Small intestine (tissue), 7 donors: ENCODE data around the gene NFX1. TPM values are rescaled to one million over a fixed set of nuclear protein-coding genes. Genes with fewer than 3 reads are reported as not detected.
"Not testable (repeated sequence)": the region's sequence is repeated elsewhere in the genome, so short reads cannot be mapped to it uniquely, and the experiment has no call there.

Experiments used
- DNase-seq, 2 donors: peaks; one replicate each; pipeline versions ENCODE4 v3.0.0 to v3.0.0-alpha.2; 2013
- FAIRE-seq: peaks from 2 replicates; lab custom pipeline; 2012; peaks lifted over from hg19 to GRCh38; lab: Jason Lieb, UNC
- H3K27ac ChIP-seq, 3 donors: one replicate each; pipeline ENCODE4 v1.5.1; 2013; ENCODE audit warnings: low read length in 2 of 3, mild to moderate bottlenecking in 2 of 3, control low read depth in 1 of 3, inconsistent platforms in 1 of 3, low read depth in 1 of 3, moderate library complexity in 1 of 3
- H3K27me3 ChIP-seq, 3 donors: one replicate each; pipeline ENCODE4 v1.6.1; 2013; ENCODE audit warnings: low read length in 3 of 3, inconsistent platforms in 1 of 3; ENCODE audit not compliant: control insufficient read depth in 3 of 3, insufficient read depth in 3 of 3
- H3K36me3 ChIP-seq, 3 donors: one replicate each; pipeline ENCODE4 v1.6.1; 2013; ENCODE audit warnings: low read length in 3 of 3, inconsistent platforms in 1 of 3, low read depth in 1 of 3, mild to moderate bottlenecking in 1 of 3, moderate library complexity in 1 of 3; ENCODE audit not compliant: control insufficient read depth in 3 of 3, insufficient read depth in 2 of 3
- H3K4me1 ChIP-seq, 3 donors: one replicate each; pipeline ENCODE4 v1.6.1; 2013; ENCODE audit warnings: low read length in 2 of 3, inconsistent platforms in 1 of 3, low read depth in 1 of 3, mild to moderate bottlenecking in 1 of 3, moderate library complexity in 1 of 3; ENCODE audit not compliant: control insufficient read depth in 3 of 3, insufficient read depth in 2 of 3
- H3K4me3 ChIP-seq, 3 donors: one replicate each; pipeline ENCODE4 v1.5.1; 2013; ENCODE audit warnings: low read length in 3 of 3, control low read depth in 1 of 3, inconsistent platforms in 1 of 3, low read depth in 1 of 3, mild to moderate bottlenecking in 1 of 3, moderate library complexity in 1 of 3
- H3K9me3 ChIP-seq, 2 donors: one replicate each; pipeline ENCODE4 v1.6.1; 2013; ENCODE audit warnings: low read depth in 1 of 2, low read length in 1 of 2; ENCODE audit not compliant: control insufficient read depth in 2 of 2, insufficient read depth in 1 of 2
- WGBS, 3 donors: extraction: QIAGEN DNeasy Blood & Tissue Kit; methylation state at CpG; one replicate each; pipeline ENCODE4 v1.1.7; 2013; 5-methylcytosine and 5-hydroxymethylcytosine counted together
- polyA plus RNA-seq, 4 donors: library from polyadenylated mRNA; stranded (reverse) in 3 of 4; unstranded in 1 of 4; fragments of 200-250 nt in 3 of 4; fragments of 120-200 nt in 1 of 4; gene quantifications; one replicate each; pipeline versions ENCODE4 v1.2.1 to v1.2.3, GENCODE V29; 2013
- donor health status: healthy with polysubstance abuse.
- donor health status: control.
- donor health status: control.
- donor health status: Bipolar disorder and iron deficiency.
- donor health status: healthy.

The NFX1 gene
- polyA plus RNA-seq, 4 donors: 12.6 to 34.7 (median 22.1) TPM

- not testable (repeated sequence) for FAIRE-seq, H3K27me3 ChIP-seq, DNase-seq, H3K4me1 ChIP-seq, H3K9me3 ChIP-seq, H3K27ac ChIP-seq, H3K4me3 ChIP-seq, H3K36me3 ChIP-seq
- WGBS, 3 donors: 71 to 90% (median 80%) methylated on average over 7 to 10 of the region's 10 CpGs
These were observed 112.1 kb downstream of the NFX1 start, which contains the start of gene AQP7 for GRCh38 chr9:33402371-33402770. Gene AQP7 (minus strand): TSS chr9:33402568. CDS start chr9:33401262, 1,306 bp downstream.

GRCh38 chr9:33403941-33404787 is 113.8 kb downstream of the NFX1 start:
- no peaks in the 10 kb centered on the region for H3K27me3 ChIP-seq
- no peak for FAIRE-seq
- no peak for DNase-seq

GRCh38 chr9:33404788-33405362 is 114.6 kb downstream of the NFX1 start:
- FAIRE-seq: no peak
- no peaks in the 10 kb centered on the region for H3K27me3 ChIP-seq
- no peak overlapping the region for H3K27ac ChIP-seq
- no peaks in the 10 kb centered on the region for H3K9me3 ChIP-seq
- H3K4me3 ChIP-seq: no peak overlapping the region
- no peaks in the 10 kb centered on the region for H3K36me3 ChIP-seq
- H3K4me1 ChIP-seq: peaks cover 0 to 10% (median 0%) of the 10 kb centered on the region in 3 donors
- no peak for DNase-seq
- WGBS, 3 donors: 78 to 92% (median 91%) methylated on average over 4 of the region's 4 CpGs

More at GRCh38 chr9:33403941-33404787, 113.8 kb downstream of the NFX1 start:
- no peaks in the 10 kb centered on the region for H3K36me3 ChIP-seq
- no peak overlapping the region for H3K4me3 ChIP-seq
- H3K27ac ChIP-seq: no peak overlapping the region
- no peaks in the 10 kb centered on the region for H3K9me3 ChIP-seq
- 77 to 83% (median 81%) methylated on average over 17 of the region's 17 CpGs for WGBS, 3 donors
- peaks cover 0 to 10% (median 0%) of the 10 kb centered on the region in 3 donors for H3K4me1 ChIP-seq

- Histone ChIP-seq H3K4me3 (no peak overlapping the region), H3K27ac (no peak overlapping the region), H3K27me3 (no peaks in the 10 kb centered on the region), H3K4me1 (peaks cover 0 to 10% (median 0%) of the 10 kb centered on the region in 3 donors), H3K9me3 (no peaks in the 10 kb centered on the region), H3K36me3 (no peaks in the 10 kb centered on the region)
- whole genome bisulfite sequencing, 3 donors: 81 to 95% (median 93%) methylated on average over 3 of the region's 3 CpGs
- FAIRE-seq (no peak), DNase-seq (no peak)
These were observed 116.7 kb downstream of the NFX1 start for GRCh38 chr9:33407061-33407460.

- no peak for FAIRE-seq
- H3K36me3 ChIP-seq: no peaks in the 10 kb centered on the region
These were observed 117.8 kb downstream of the NFX1 start for GRCh38 chr9:33408087-33408486.

GRCh38 chr9:33414268-33414667 is 124.0 kb downstream of the NFX1 start:
- Histone ChIP-seq H3K36me3 (no peaks in the 10 kb centered on the region), H3K4me3 (no peak overlapping the region), H3K9me3 (no peaks in the 10 kb centered on the region), H3K4me1 (peaks cover 0 to 21% (median 8%) of the 10 kb centered on the region in 3 donors), H3K27me3 (no peaks in the 10 kb centered on the region), H3K27ac (peak overlapping the region in 1 of 3 donors; percentile 32)
- DNase-seq (peak in 1 of 2 donors; percentile 8), FAIRE-seq (no peak)
- WGBS, 3 donors: 31 to 36% (median 33%) methylated on average over 3 of the region's 3 CpGs

More at GRCh38 chr9:33408087-33408486, 117.8 kb downstream of the NFX1 start:
- no peak overlapping the region for H3K27ac ChIP-seq
- H3K27me3 ChIP-seq: no peaks in the 10 kb centered on the region
- no peaks in the 10 kb centered on the region for H3K9me3 ChIP-seq
- H3K4me3 ChIP-seq: no peak overlapping the region
- WGBS, 3 donors: 65 to 81% (median 78%) methylated on average over 5 of the region's 5 CpGs
- no peak for DNase-seq
- peaks cover 0 to 7% (median 0%) of the 10 kb centered on the region in 3 donors for H3K4me1 ChIP-seq

GRCh38 chr9:33414889-33415500 is 124.7 kb downstream of the NFX1 start:
- Histone ChIP-seq H3K4me1 (peaks cover 0 to 21% (median 8%) of the 10 kb centered on the region in 3 donors), H3K36me3 (no peaks in the 10 kb centered on the region), H3K27me3 (no peaks in the 10 kb centered on the region), H3K4me3 (no peak overlapping the region), H3K9me3 (no peaks in the 10 kb centered on the region), H3K27ac (peak overlapping the region in 2 of 3 donors; percentile 32 to 71)
- FAIRE-seq (no peak), DNase-seq (peak in 1 of 2 donors; percentile 20)
- 40 to 64% (median 45%) methylated on average over 11 to 13 of the region's 13 CpGs for WGBS, 3 donors

- H3K36me3 ChIP-seq: no peaks in the 10 kb centered on the region
- 1 to 14% (median 4%) methylated on average over 9 of the region's 9 CpGs for WGBS, 3 donors
- no peak for FAIRE-seq
- H3K27me3 ChIP-seq: no peaks in the 10 kb centered on the region
- peak overlapping the region; percentile 16 to 71 (median 42) for H3K27ac ChIP-seq
- no peak overlapping the region for H3K4me3 ChIP-seq
- peak; percentile 89 to 94 for DNase-seq
- H3K9me3 ChIP-seq: no peaks in the 10 kb centered on the region
- peaks cover 0 to 21% (median 8%) of the 10 kb centered on the region in 3 donors for H3K4me1 ChIP-seq
These were observed 125.3 kb downstream of the NFX1 start for GRCh38 chr9:33415501-33416038.
